Measurements from ENCODE around the gene WDR5B.

DNA sequence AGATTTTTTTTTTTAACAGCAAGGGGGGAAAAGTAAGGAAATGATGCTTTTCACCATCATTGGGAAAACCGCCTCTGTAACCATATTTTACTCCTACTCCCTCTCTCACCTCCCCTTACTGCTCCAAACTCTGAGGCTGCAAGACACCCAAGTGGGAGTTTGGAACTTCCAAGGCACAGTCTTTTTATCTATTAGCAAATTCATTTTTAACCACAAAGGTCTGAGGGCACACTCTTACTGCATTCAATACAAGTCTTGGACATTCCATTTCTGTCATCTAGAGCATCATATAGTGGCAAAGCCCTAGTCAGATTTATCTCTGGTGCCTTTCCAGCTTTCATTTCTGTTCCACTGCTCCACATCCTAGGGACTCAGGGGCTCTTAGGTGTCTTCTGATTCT lies 18.7 kb downstream of the WDR5B start:
- no peak for TF ChIP-seq TAF1 (conservative IDR thresholded peaks at IDR 0.05)
- TF ChIP-seq, protein P1, sequence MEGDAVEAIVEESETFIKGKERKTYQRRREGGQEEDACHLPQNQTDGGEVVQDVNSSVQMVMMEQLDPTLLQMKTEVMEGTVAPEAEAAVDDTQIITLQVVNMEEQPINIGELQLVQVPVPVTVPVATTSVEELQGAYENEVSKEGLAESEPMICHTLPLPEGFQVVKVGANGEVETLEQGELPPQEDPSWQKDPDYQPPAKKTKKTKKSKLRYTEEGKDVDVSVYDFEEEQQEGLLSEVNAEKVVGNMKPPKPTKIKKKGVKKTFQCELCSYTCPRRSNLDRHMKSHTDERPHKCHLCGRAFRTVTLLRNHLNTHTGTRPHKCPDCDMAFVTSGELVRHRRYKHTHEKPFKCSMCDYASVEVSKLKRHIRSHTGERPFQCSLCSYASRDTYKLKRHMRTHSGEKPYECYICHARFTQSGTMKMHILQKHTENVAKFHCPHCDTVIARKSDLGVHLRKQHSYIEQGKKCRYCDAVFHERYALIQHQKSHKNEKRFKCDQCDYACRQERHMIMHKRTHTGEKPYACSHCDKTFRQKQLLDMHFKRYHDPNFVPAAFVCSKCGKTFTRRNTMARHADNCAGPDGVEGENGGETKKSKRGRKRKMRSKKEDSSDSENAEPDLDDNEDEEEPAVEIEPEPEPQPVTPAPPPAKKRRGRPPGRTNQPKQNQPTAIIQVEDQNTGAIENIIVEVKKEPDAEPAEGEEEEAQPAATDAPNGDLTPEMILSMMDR (IDR thresholded peaks at IDR 0.05; ENCODE audit: low read depth, low read length, missing input control), result no peak
- no peak for TF ChIP-seq GABPA (IDR thresholded peaks at IDR 0.05 in 1 of 2, conservative IDR thresholded peaks at IDR 0.05 in 1 of 2)
- TF ChIP-seq, protein P2, sequence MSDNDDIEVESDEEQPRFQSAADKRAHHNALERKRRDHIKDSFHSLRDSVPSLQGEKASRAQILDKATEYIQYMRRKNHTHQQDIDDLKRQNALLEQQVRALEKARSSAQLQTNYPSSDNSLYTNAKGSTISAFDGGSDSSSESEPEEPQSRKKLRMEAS (IDR thresholded peaks at IDR 0.05), result no peak
- TF ChIP-seq JUND (IDR thresholded peaks at IDR 0.05), result no peak
- TF ChIP-seq RAD21 (IDR thresholded peaks at IDR 0.05), result no peak
- no peak for TF ChIP-seq YY1 (IDR thresholded peaks at IDR 0.05)
- no peak for TF ChIP-seq NR2F2 (IDR thresholded peaks at IDR 0.05)
- TF ChIP-seq SP1 (IDR thresholded peaks at IDR 0.05), result no peak
- TF ChIP-seq, protein P3, sequence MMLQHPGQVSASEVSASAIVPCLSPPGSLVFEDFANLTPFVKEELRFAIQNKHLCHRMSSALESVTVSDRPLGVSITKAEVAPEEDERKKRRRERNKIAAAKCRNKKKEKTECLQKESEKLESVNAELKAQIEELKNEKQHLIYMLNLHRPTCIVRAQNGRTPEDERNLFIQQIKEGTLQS (IDR thresholded peaks at IDR 0.05), result no peak
- TF ChIP-seq, protein P4, sequence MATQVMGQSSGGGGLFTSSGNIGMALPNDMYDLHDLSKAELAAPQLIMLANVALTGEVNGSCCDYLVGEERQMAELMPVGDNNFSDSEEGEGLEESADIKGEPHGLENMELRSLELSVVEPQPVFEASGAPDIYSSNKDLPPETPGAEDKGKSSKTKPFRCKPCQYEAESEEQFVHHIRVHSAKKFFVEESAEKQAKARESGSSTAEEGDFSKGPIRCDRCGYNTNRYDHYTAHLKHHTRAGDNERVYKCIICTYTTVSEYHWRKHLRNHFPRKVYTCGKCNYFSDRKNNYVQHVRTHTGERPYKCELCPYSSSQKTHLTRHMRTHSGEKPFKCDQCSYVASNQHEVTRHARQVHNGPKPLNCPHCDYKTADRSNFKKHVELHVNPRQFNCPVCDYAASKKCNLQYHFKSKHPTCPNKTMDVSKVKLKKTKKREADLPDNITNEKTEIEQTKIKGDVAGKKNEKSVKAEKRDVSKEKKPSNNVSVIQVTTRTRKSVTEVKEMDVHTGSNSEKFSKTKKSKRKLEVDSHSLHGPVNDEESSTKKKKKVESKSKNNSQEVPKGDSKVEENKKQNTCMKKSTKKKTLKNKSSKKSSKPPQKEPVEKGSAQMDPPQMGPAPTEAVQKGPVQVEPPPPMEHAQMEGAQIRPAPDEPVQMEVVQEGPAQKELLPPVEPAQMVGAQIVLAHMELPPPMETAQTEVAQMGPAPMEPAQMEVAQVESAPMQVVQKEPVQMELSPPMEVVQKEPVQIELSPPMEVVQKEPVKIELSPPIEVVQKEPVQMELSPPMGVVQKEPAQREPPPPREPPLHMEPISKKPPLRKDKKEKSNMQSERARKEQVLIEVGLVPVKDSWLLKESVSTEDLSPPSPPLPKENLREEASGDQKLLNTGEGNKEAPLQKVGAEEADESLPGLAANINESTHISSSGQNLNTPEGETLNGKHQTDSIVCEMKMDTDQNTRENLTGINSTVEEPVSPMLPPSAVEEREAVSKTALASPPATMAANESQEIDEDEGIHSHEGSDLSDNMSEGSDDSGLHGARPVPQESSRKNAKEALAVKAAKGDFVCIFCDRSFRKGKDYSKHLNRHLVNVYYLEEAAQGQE (IDR thresholded peaks at IDR 0.05), result no peak
- TF ChIP-seq EGR1 (IDR thresholded peaks at IDR 0.05; ENCODE audit: low read depth in 2 of 2), result no peak
